GM12878 (cell line): Measurements from ENCODE around the gene STARD3. TPM values are rescaled to one million over a fixed set of nuclear protein-coding genes. Genes with fewer than 3 reads are reported as not detected.

Experiments used
- ATAC-seq: fragments of 200-7000 bp; cut with Tn5 transposase; 3 replicates; pipeline ENCODE4 v1.9.1; 2020; ENCODE audit warnings: mild to moderate bottlenecking, moderate library complexity
- BruUV-seq: library from RNA; stranded (reverse); fragments of 400-500 nt; replicated peaks from 2 replicates; lab custom pipeline; 2021; lab: Mats Ljungman, UMichigan
- CTCF ChIA-PET: fragments of 300-600 bp; sonication (Branson Sonifier 250); formaldehyde crosslinking; extraction: SDS; loops from one replicate; lab custom pipeline; 2021; ENCODE audit warnings: inconsistent platforms; lab: Yijun Ruan, JAX
- POLR2A ChIA-PET: fragments of 350-600 bp; formaldehyde crosslinking; extraction: SDS; loops from one replicate; lab custom pipeline; 2021; ENCODE audit warnings: inconsistent platforms; lab: Charles Lee
- RAD21 ChIA-PET: fragments of 300-600 bp; sonication (Branson Sonifier 250); formaldehyde crosslinking; loops from one replicate; lab custom pipeline; 2023; ENCODE audit warnings: antibody characterized with exemption; ENCODE audit not compliant: unreplicated experiment; lab: Charles Lee
- SMC1A ChIA-PET: fragments of 300-600 bp; sonication (Branson Sonifier 250); formaldehyde crosslinking; loops from one replicate; lab custom pipeline; 2023; ENCODE audit not compliant: unreplicated experiment, uncharacterized antibody; lab: Charles Lee
- DNase-seq: peaks from one replicate; pipeline ENCODE4 v3.0.0-alpha.2; 2011; ENCODE audit warnings: low read depth, low spot score
- FAIRE-seq: peaks from 3 replicates; lab custom pipeline; 2011; peaks lifted over from hg19 to GRCh38; lab: Jason Lieb, UNC
- H2AFZ ChIP-seq: 2 replicates; pipeline ENCODE4 v1.6.0; 2011; ENCODE audit warnings: low read depth, low read length, control low read depth; ENCODE audit not compliant: control insufficient read depth
- H3K27ac ChIP-seq: 2 replicates; pipeline ENCODE4 v1.5.1; 2011; ENCODE audit warnings: control low read depth; ENCODE audit not compliant: control insufficient read depth, insufficient read depth
- H3K27me3 ChIP-seq, 2 experiments: replicated peaks in 1 of 2; 2 replicates each; pipeline versions ENCODE4 v1.6.0 to v1.6.1; 2011; ENCODE audit warnings: low read length in 1 of 2; ENCODE audit not compliant: control insufficient read depth in 2 of 2, insufficient read depth in 2 of 2
- H3K36me3 ChIP-seq, 2 experiments: 2 replicates each; pipeline ENCODE4 v1.5.1; 2011; ENCODE audit warnings: low read length in 1 of 2; ENCODE audit not compliant: control insufficient read depth in 2 of 2, insufficient read depth in 2 of 2
- H3K4me1 ChIP-seq: 2 replicates; pipeline ENCODE4 v1.6.1; 2011; ENCODE audit warnings: mild to moderate bottlenecking, low read length, moderate library complexity, mixed read lengths; ENCODE audit not compliant: control insufficient read depth, insufficient read depth
- H3K4me2 ChIP-seq: 2 replicates; pipeline ENCODE4 v1.6.0; 2011; ENCODE audit warnings: control low read depth; ENCODE audit not compliant: control insufficient read depth, insufficient read depth
- H3K4me3 ChIP-seq: fragments of 200-600 bp; sonication (generic); 2 replicates; pipeline ENCODE4 v1.5.1; 2016
- H3K79me2 ChIP-seq: 2 replicates; pipeline ENCODE4 v1.6.0; 2011; ENCODE audit warnings: low read length; ENCODE audit not compliant: control insufficient read depth, insufficient read depth
- H3K9ac ChIP-seq: 2 replicates; pipeline ENCODE4 v1.8.0; 2011; ENCODE audit warnings: low read length, control low read depth, mixed read lengths; ENCODE audit not compliant: control insufficient read depth, insufficient read depth
- H3K9me3 ChIP-seq: replicated peaks from 3 replicates; pipeline ENCODE4 v1.5.1; 2011; ENCODE audit warnings: mild to moderate bottlenecking, low read length; ENCODE audit not compliant: control insufficient read depth, insufficient read depth
- H4K20me1 ChIP-seq: 2 replicates; pipeline ENCODE4 v1.6.0; 2011; ENCODE audit not compliant: control insufficient read depth, insufficient read depth
- BHLHE40 ChIP-seq, 2 experiments: fragments of 450-650 bp in 1 of 2; IDR thresholded peaks; 2 replicates each; pipeline ENCODE4 v1.6.1; 2011 to 2017; ENCODE audit warnings: low read depth in 2 of 2, borderline replicate concordance in 1 of 2, improper control_type of control experiment in 1 of 2, low read length in 1 of 2, mild to moderate bottlenecking in 1 of 2
- CREM ChIP-seq: IDR thresholded peaks from 2 replicates; pipeline ENCODE4 v1.6.1; 2014; ENCODE audit warnings: antibody characterized with exemption, low read depth
- EED ChIP-seq: sonication (generic); IDR thresholded peaks from 2 replicates; pipeline ENCODE4 v1.6.1; 2016; ENCODE audit warnings: antibody characterized with exemption, low read depth
- MTA2 ChIP-seq: fragments of 450-650 bp; IDR thresholded peaks from 2 replicates; pipeline ENCODE4 v1.6.1; 2016; ENCODE audit warnings: low read depth, mild to moderate bottlenecking, moderate library complexity
- MYC ChIP-seq: IDR thresholded peaks from 2 replicates; pipeline ENCODE4 v1.6.1; 2011; ENCODE audit warnings: mild to moderate bottlenecking, low read length, moderate library complexity, inconsistent platforms; ENCODE audit not compliant: insufficient read depth, insufficient replicate concordance, insufficient read length, severe bottlenecking
- NR2C2 ChIP-seq: IDR thresholded peaks from 2 replicates; pipeline ENCODE4 v1.6.1; 2011; ENCODE audit warnings: borderline replicate concordance, low read depth; ENCODE audit not compliant: control insufficient read depth, insufficient read length
- PML ChIP-seq: IDR thresholded peaks from 2 replicates; pipeline ENCODE4 v1.6.1; 2012; ENCODE audit warnings: low read length, inconsistent platforms
- POLR2AphosphoS5 ChIP-seq: IDR thresholded peaks from 2 replicates; pipeline ENCODE4 v1.6.1; 2011; ENCODE audit warnings: mild to moderate bottlenecking, low read length, inconsistent platforms
- RFX5 ChIP-seq: IDR thresholded peaks from 2 replicates; pipeline ENCODE4 v1.6.1; 2011; ENCODE audit warnings: low read depth, low read length, improper control_type of control experiment
- WGBS: methylation state at CpG from one replicate; pipeline ENCODE4 v1.1.6; 2016; ENCODE audit warnings: low lambda C conversion rate; ENCODE audit not compliant: insufficient replicate concordance, insufficient coverage; ENCODE audit errors: missing lambda C conversion rate; 5-methylcytosine and 5-hydroxymethylcytosine counted together
- in situ Hi-C: fragments of 300-500 bp; cut with MboI; formaldehyde crosslinking; loops from 9 replicates; pipeline ENCODE4 v1.14.3; 2018; ENCODE audit warnings: mixed read lengths
- intact Hi-C: fragments of 100-400 bp; cut with micrococcal nuclease; formaldehyde crosslinking; loops from one replicate; pipeline ENCODE4 v1.14.2; 2022; ENCODE audit not compliant: unreplicated experiment
- polyA plus RNA-seq, 11 experiments: library from polyadenylated mRNA; depleted of rRNA in 4 of 11; unstranded in 6 of 11; stranded (reverse) in 5 of 11; fragments of >200 nt; fragmentation: Nextera tagmentation in 4 of 11; fragmentation: Illumina TruSeq in 1 of 11; extraction: Ambion mirVana in 4 of 11; extraction: Trizol in 1 of 11; gene quantifications; 1 replicate in 1 of 11; 2 replicates in 10 of 11; pipeline versions ENCODE4 v1.2.1 to v1.2.3, GENCODE V29; 2011 to 2016; ENCODE audit warnings: inconsistent platforms in 2 of 11, missing spikeins in 2 of 11, low read depth in 1 of 11
- total RNA-seq, 4 experiments: library from RNA; depleted of rRNA in 3 of 4; stranded (reverse); fragments of >200 nt in 3 of 4; fragmentation: Illumina TruSeq in 1 of 4; extraction: Trizol in 1 of 4; gene quantifications; 2 replicates each; pipeline versions ENCODE4 v1.2.1 to v1.2.3, GENCODE V29; 2013 to 2021
- TF ChIP-seq, protein P1 (sequence below): IDR thresholded peaks from 2 replicates; pipeline ENCODE4 v1.6.1; 2012; ENCODE audit warnings: low read depth, low read length, improper control_type of control experiment
- TF ChIP-seq, protein P2 (sequence below): IDR thresholded peaks from 2 replicates; pipeline ENCODE4 v1.6.1; 2012; ENCODE audit warnings: low read length, inconsistent platforms

The STARD3 gene
- total and polyA plus RNA-seq, 10 of the 15 experiments (the other 5 are each of a cell fraction or from before 2014, with no cell fraction given): 0.08 to 62.7 (median 27.5) TPM

DNA sequence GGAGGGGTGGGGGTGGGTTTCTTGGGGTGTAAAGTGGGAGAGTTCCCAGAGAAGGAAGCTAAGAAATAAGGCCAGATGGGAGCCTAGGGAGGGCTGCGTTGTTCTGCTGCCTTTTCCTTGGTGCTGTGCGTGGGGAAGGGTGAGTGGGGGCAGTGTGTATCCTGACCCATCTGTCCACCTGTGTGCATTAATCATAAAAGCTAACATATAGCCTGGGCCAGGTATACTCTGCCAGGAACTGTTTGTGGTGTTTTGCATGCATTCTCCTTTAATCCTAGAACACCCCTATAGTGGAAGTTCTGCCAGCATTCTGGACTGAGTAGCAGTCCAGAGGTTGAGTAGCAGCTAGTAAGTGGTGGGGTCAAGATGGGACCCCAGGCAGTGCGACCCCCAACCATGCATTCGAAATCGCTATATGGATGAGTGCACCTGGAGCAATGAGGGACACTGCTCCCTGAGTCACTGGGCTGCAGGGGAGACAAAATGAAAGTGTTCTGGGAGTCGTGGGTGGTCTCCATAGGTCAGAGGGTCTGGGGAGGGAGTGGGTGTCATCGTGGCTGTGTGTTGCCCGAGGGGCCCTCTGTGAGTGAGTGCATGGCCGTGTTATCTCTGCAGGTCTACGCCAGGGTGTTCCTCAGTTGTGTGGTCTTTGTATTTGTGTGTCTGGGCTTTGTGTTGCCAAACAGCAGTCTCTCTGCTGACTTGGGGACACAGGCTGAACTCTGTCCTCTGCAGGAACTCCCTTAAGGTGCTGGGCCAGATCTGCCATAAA is 64.3 kb downstream of the STARD3 start:
- BruUV-seq: no TSS peak
- no peaks in the 10 kb centered on the region for H3K36me3 ChIP-seq
- no peak overlapping the region for H3K27ac ChIP-seq
- in situ Hi-C loops: no loop called here
- ChIA-PET CTCF (interaction anchor here (1.1 to 3.3 kb wide), 4 partner anchors 13 to 47 kb away, joined by 4 to 11 read pairs (median 4); partner anchors contain the start of gene PGAP3), POLR2A (interaction anchor here (0.6 kb wide), 1 partner anchor 63 kb away, joined by 3 read pairs; no protein-coding TSS in a partner anchor), SMC1A (interaction anchor here (0.8 kb wide), 1 partner anchor 12 kb away, joined by 3 read pairs; no protein-coding TSS in a partner anchor), RAD21 (no interaction called here)
- H2AFZ ChIP-seq: no peak overlapping the region
- no peaks in the 10 kb centered on the region for H3K9me3 ChIP-seq
- no peak for TF ChIP-seq MYC
- no peak for TF ChIP-seq NR2C2
- TF ChIP-seq POLR2AphosphoS5: no peak
- TF ChIP-seq RFX5: no peak
- TF ChIP-seq BHLHE40 (IDR thresholded peaks at IDR 0.05; ENCODE audit: borderline replicate concordance in 1 of 2, low read depth in 2 of 2, low read length in 1 of 2): no peak
- TF ChIP-seq CREM: no peak
- TF ChIP-seq MTA2: no peak
- no peak for TF ChIP-seq EED
- no peak for TF ChIP-seq PML
- TF ChIP-seq, protein P1, sequence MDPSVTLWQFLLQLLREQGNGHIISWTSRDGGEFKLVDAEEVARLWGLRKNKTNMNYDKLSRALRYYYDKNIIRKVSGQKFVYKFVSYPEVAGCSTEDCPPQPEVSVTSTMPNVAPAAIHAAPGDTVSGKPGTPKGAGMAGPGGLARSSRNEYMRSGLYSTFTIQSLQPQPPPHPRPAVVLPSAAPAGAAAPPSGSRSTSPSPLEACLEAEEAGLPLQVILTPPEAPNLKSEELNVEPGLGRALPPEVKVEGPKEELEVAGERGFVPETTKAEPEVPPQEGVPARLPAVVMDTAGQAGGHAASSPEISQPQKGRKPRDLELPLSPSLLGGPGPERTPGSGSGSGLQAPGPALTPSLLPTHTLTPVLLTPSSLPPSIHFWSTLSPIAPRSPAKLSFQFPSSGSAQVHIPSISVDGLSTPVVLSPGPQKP: no peak
- TF ChIP-seq, protein P2, sequence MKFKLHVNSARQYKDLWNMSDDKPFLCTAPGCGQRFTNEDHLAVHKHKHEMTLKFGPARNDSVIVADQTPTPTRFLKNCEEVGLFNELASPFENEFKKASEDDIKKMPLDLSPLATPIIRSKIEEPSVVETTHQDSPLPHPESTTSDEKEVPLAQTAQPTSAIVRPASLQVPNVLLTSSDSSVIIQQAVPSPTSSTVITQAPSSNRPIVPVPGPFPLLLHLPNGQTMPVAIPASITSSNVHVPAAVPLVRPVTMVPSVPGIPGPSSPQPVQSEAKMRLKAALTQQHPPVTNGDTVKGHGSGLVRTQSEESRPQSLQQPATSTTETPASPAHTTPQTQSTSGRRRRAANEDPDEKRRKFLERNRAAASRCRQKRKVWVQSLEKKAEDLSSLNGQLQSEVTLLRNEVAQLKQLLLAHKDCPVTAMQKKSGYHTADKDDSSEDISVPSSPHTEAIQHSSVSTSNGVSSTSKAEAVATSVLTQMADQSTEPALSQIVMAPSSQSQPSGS: no peak
- FAIRE-seq: no peak
- DNase-seq: no peak
- 64% methylated on average over 10 of the region's 10 CpGs for WGBS
- no peak for ATAC-seq
- H3K27me3 ChIP-seq: peaks cover 0 to 7% of the 10 kb centered on the region in 2 experiments; a peak in 2 of 4 replicates
- H3K4me3 ChIP-seq: no peak overlapping the region
- H3K9ac ChIP-seq: no peak overlapping the region
- H4K20me1 ChIP-seq: no peaks in the 10 kb centered on the region
- H3K4me1 ChIP-seq: peaks cover 11% of the 10 kb centered on the region
- no peaks in the 10 kb centered on the region for H3K79me2 ChIP-seq
- H3K4me2 ChIP-seq: no peak overlapping the region
- intact Hi-C loops: no loop called here
